Spleen (tissue), 11 donors: Measurements from ENCODE around the gene HS3ST3B1. TPM values are rescaled to one million over a fixed set of nuclear protein-coding genes. Genes with fewer than 3 reads are reported as not detected.

Source experiments
- DNase-seq: peaks from one replicate; pipeline ENCODE4 v3.0.0-alpha.2; 2020
- H3K27ac ChIP-seq, 8 donors: fragments of 200-600 bp; sonication (generic) in 7 of 8; 1 replicate in 4 of 8; 2 replicates in 4 of 8; pipeline versions ENCODE4 v1.5.0 to v1.8.0; 2016 to 2021; ENCODE audit warnings: inconsistent platforms in 4 of 8, mild to moderate bottlenecking in 4 of 8, moderate library complexity in 1 of 8
- H3K27me3 ChIP-seq, 7 donors: fragments of 200-600 bp; sonication (generic) in 6 of 7; replicated peaks in 1 of 7; 1 replicate in 4 of 7; 2 replicates in 3 of 7; pipeline versions ENCODE4 v1.5.0 to v1.8.0; 2016 to 2021; ENCODE audit warnings: inconsistent platforms in 3 of 7, mild to moderate bottlenecking in 1 of 7
- H3K36me3 ChIP-seq, 6 donors: fragments of 200-600 bp; sonication (generic) in 5 of 6; 1 replicate in 4 of 6; 2 replicates in 2 of 6; pipeline versions ENCODE4 v1.5.0 to v1.8.0; 2016 to 2021; ENCODE audit warnings: inconsistent platforms in 2 of 6
- H3K4me1 ChIP-seq, 6 donors: fragments of 200-600 bp; sonication (generic) in 5 of 6; 1 replicate in 3 of 6; 2 replicates in 3 of 6; pipeline versions ENCODE4 v1.5.0 to v1.8.0; 2016 to 2021; ENCODE audit warnings: inconsistent platforms in 3 of 6
- H3K4me3 ChIP-seq, 8 donors: fragments of 200-600 bp; sonication (generic) in 7 of 8; 1 replicate in 4 of 8; 2 replicates in 4 of 8; pipeline versions ENCODE4 v1.5.0 to v1.8.0; 2016 to 2021; ENCODE audit warnings: inconsistent platforms in 4 of 8, mild to moderate bottlenecking in 4 of 8, moderate library complexity in 2 of 8
- H3K9me3 ChIP-seq, 8 donors: fragments of 200-600 bp; sonication (generic) in 7 of 8; 1 replicate in 4 of 8; 2 replicates in 4 of 8; pipeline versions ENCODE4 v1.5.0 to v1.8.0; 2016 to 2021; ENCODE audit warnings: inconsistent platforms in 4 of 8
- POLR2A ChIP-seq, 3 donors: fragments of 450-650 bp; IDR thresholded peaks; one replicate each; pipeline ENCODE4 v1.5.1; 2017; ENCODE audit warnings: antibody characterized with exemption in 3 of 3, mild to moderate bottlenecking in 1 of 3
- POLR2AphosphoS5 ChIP-seq, 3 donors: sonication (generic); formaldehyde crosslinking; IDR thresholded peaks; one replicate each; pipeline ENCODE4 v1.5.1; 2017; ENCODE audit warnings: antibody characterized with exemption in 3 of 3
- WGBS, 5 donors: extraction: QIAGEN DNeasy Blood & Tissue Kit in 3 of 5; methylation state at CpG; one replicate each; pipeline versions ENCODE4 v1.1.5 to v1.1.7; 2013 to 2018; 5-methylcytosine and 5-hydroxymethylcytosine counted together
- intact Hi-C: fragments of 100-400 bp; cut with DNase I; formaldehyde crosslinking; loops from one replicate; pipeline ENCODE4 v1.15.0; 2023; ENCODE audit warnings: low total_unique reads
- polyA plus RNA-seq, 3 donors: library from polyadenylated mRNA; stranded (reverse); fragments of 200-250 nt; gene quantifications; one replicate each; pipeline ENCODE4 v1.2.1, GENCODE V29; 2013
- total RNA-seq, 7 donors: library from RNA; depleted of rRNA in 3 of 7; stranded (reverse); fragments of >200 nt in 3 of 7; fragmentation: NEBNext Ultra II Directional in 4 of 7; extraction: Animal tissue kit (Norgen Biotek cat#: 25700) in 4 of 7; gene quantifications; one replicate each; pipeline versions ENCODE4 v1.1.0 to v1.2.1, GENCODE V29; 2016 to 2021
- TF ChIP-seq, protein P1 (sequence below), 11 experiments: fragments of 200-600 bp in 7 of 11; fragments of 450-650 bp in 4 of 11; sonication (generic) in 4 of 11; IDR thresholded peaks in 8 of 11; conservative IDR thresholded peaks in 3 of 11; 1 replicate in 7 of 11; 2 replicates in 4 of 11; pipeline versions ENCODE4 v1.4.0 to v1.8.0; 2016 to 2021; ENCODE audit warnings: antibody characterized with exemption in 11 of 11, inconsistent platforms in 4 of 11, mild to moderate bottlenecking in 1 of 11
- donor health status: healthy with polysubstance abuse.
- donor health status: DM: no; HTN: no; CAD: no; lungs with moderate emphysema.
- donor health status: DM: no; HTN: no; CAD: no.
- donor health status: Bipolar disorder and iron deficiency.
- donor health status: healthy.
- donor health status: DM: no; HTN: no; CAD: no.
- donor health status: DM: yes; HTN: yes; CAD: no.

The HS3ST3B1 gene
- total and polyA plus RNA-seq, 10 donors, result 1.3 to 17.9 (median 11.4) TPM

DNA sequence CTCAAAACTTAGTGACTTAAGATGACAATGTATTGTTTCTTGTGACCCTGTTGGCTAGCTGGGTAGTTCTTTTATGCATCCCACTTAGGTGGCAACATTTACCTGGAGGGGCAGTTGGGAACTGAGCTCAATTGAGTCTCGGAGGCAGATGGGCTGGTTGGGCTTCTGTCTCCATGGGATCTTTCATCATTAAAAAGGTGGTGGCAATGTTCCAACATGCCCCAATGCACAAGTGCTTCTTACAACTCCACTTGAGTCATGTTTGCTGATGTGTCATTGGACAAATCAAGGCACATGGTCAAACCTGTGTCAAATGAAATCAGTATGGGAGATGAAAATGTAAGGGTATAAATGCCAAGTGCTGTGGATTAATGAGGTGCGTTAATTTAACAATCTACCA, 11.7 kb upstream of the HS3ST3B1 start:
- Histone ChIP-seq H3K27me3 (peaks cover 0 to 41% (median 16%) of the 10 kb centered on the region in 7 donors), H3K36me3 (no peaks in the 10 kb centered on the region), H3K4me3 (no peak overlapping the region), H3K9me3 (no peaks in the 10 kb centered on the region), H3K27ac (no peak overlapping the region), H3K4me1 (no peaks in the 10 kb centered on the region)
- WGBS, 5 donors, result 80 to 91% (median 89%) methylated on average over 2 of the region's 2 CpGs
- DNase-seq, result no peak
- TF ChIP-seq POLR2AphosphoS5 (IDR thresholded peaks at IDR 0.05), result no peak
- TF ChIP-seq, protein P1, sequence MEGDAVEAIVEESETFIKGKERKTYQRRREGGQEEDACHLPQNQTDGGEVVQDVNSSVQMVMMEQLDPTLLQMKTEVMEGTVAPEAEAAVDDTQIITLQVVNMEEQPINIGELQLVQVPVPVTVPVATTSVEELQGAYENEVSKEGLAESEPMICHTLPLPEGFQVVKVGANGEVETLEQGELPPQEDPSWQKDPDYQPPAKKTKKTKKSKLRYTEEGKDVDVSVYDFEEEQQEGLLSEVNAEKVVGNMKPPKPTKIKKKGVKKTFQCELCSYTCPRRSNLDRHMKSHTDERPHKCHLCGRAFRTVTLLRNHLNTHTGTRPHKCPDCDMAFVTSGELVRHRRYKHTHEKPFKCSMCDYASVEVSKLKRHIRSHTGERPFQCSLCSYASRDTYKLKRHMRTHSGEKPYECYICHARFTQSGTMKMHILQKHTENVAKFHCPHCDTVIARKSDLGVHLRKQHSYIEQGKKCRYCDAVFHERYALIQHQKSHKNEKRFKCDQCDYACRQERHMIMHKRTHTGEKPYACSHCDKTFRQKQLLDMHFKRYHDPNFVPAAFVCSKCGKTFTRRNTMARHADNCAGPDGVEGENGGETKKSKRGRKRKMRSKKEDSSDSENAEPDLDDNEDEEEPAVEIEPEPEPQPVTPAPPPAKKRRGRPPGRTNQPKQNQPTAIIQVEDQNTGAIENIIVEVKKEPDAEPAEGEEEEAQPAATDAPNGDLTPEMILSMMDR (IDR thresholded peaks at IDR 0.05 in 8 of 11, conservative IDR thresholded peaks at IDR 0.05 in 3 of 11), result no peak
- no peak for TF ChIP-seq POLR2A (IDR thresholded peaks at IDR 0.05)
- intact Hi-C loops, result no loop called here

DNA sequence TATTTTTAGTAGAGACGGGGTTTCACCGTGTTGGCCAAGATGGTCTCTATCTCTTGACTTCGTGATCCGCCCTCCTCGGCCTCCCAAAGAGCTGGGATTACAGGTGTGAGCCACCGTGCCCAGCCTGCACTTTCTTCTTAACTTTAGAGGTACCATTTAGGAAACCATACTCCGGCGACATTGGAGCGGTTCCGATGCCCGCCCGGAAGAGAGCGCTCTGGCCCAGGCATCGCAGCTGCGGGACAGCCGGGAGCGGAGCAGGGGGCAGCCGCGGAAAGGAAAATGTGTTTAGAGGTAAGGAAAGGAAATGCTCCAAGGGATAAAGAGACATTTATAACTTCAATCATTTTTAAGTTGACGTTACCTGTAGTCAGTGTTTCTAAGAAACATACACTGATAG, 6.0 kb upstream of the HS3ST3B1 start:
- no peak for DNase-seq
- peaks cover 7 to 88% (median 69%) of the 10 kb centered on the region in 7 donors for H3K27me3 ChIP-seq
- intact Hi-C loops, result loop anchor here (5.0 kb wide), 1 partner anchor 688 kb away; no protein-coding TSS in a partner anchor
- TF ChIP-seq POLR2AphosphoS5 (IDR thresholded peaks at IDR 0.05), result no peak
- TF ChIP-seq, protein P1 (IDR thresholded peaks at IDR 0.05 in 8 of 11, conservative IDR thresholded peaks at IDR 0.05 in 3 of 11), result no peak
- no peak for TF ChIP-seq POLR2A (IDR thresholded peaks at IDR 0.05)
- H3K27ac ChIP-seq, result no peak overlapping the region
- peaks cover 8 to 34% (median 32%) of the 10 kb centered on the region in 6 donors for H3K4me1 ChIP-seq
- 38 to 79% (median 46%) methylated on average over 20 of the region's 20 CpGs for WGBS, 5 donors
- H3K4me3 ChIP-seq, result no peak overlapping the region
- H3K9me3 ChIP-seq, result peaks cover 0 to 4% (median 0%) of the 10 kb centered on the region in 8 donors
- no peaks in the 10 kb centered on the region for H3K36me3 ChIP-seq

DNA sequence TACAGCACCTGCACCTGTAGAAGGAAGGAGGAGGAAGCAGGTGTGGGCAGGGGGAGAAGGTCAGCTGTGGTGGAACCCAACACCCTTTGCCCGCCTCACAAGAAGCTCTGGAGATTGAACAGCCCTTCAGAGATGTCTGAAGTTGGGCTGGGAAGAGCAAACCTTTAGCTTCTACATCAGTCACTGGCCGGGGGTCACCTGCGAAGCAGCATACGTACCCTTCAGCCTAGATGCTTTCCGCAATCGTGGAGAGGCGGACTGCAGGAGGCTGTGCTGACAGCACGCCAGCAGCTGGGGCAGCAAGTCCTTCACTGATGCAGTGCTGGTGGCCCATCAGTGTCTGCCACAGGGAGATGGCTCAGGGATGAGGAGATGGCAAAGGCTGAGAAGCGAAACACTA, 5.2 kb upstream of the HS3ST3B1 start:
- H3K9me3 ChIP-seq, result peaks cover 0 to 4% (median 0%) of the 10 kb centered on the region in 8 donors
- no peak for DNase-seq
- intact Hi-C loops, result loop anchor here (5.0 kb wide), 1 partner anchor 688 kb away; no protein-coding TSS in a partner anchor
- no peak overlapping the region for H3K4me3 ChIP-seq
- 84 to 92% (median 85%) methylated on average over 8 to 9 of the region's 9 CpGs for whole genome bisulfite sequencing, 5 donors
- H3K36me3 ChIP-seq, result no peaks in the 10 kb centered on the region
- TF ChIP-seq POLR2AphosphoS5 (IDR thresholded peaks at IDR 0.05) (no peak), POLR2A (IDR thresholded peaks at IDR 0.05) (no peak)
- peaks cover 10 to 42% (median 37%) of the 10 kb centered on the region in 6 donors for H3K4me1 ChIP-seq
- peaks cover 7 to 88% (median 74%) of the 10 kb centered on the region in 7 donors for H3K27me3 ChIP-seq
- H3K27ac ChIP-seq, result no peak overlapping the region

DNA sequence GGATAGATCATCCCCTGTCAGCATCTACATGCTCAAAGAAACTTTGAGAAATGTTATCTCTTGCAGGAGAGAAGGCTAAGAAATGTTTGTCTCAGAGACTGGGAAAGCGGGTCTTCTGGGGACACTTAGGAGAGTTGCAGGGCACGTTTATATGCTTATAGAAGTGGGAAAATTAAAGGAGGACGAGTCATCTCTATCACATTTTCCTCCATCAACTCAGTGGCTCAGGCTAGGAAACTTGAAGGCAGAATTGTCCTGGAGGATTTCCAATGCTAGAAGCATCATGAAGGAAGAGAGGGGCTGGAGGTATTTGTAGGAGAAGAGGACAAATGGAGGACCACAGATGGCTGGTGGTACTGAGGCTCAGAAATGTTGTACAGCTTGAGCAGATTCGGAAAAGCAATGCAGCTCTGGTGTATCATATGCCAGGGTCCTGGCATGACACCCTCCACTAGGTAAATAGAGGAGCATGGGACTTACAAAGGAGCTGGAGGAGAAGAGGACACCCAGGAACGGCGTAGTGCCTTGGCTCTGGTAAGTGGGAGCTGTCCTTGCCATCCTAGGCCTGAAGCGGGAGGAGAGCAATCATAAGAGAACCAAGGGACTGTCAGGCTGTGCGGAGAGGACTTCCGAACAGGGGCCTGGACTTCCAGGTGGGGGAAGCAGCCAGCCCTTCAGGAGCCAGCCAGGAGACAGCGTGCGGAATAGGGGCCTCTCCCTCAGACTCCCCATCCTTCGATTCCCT, 4.5 kb upstream of the HS3ST3B1 start:
- H3K4me1 ChIP-seq, result peaks cover 10 to 48% (median 41%) of the 10 kb centered on the region in 6 donors
- peaks cover 7 to 91% (median 81%) of the 10 kb centered on the region in 7 donors for H3K27me3 ChIP-seq
- H3K27ac ChIP-seq, result no peak overlapping the region
- peaks cover 0 to 4% (median 0%) of the 10 kb centered on the region in 8 donors for H3K9me3 ChIP-seq
- no peak overlapping the region for H3K4me3 ChIP-seq
- TF ChIP-seq, protein P1 (IDR thresholded peaks at IDR 0.05 in 8 of 11, conservative IDR thresholded peaks at IDR 0.05 in 3 of 11), result no peak
- no peak for TF ChIP-seq POLR2A (IDR thresholded peaks at IDR 0.05)
- TF ChIP-seq POLR2AphosphoS5 (IDR thresholded peaks at IDR 0.05), result no peak
- DNase-seq, result no peak
- H3K36me3 ChIP-seq, result no peaks in the 10 kb centered on the region
- intact Hi-C loops, result loop anchor here (5.0 kb wide), 1 partner anchor 689 kb away; no protein-coding TSS in a partner anchor
- 70 to 95% (median 86%) methylated on average over 12 of the region's 12 CpGs for WGBS, 5 donors
